ENCODE data around the gene TBC1D13.
"Not testable (repeated sequence)": the region's sequence is repeated elsewhere in the genome, so short reads cannot be mapped to it uniquely, and the experiment has no call there.

The TBC1D13 gene

GRCh38 chr9:128786681-128787601 lies at the start of gene TBC1D13:
Gene TBC1D13, plus strand, starts transcription at chr9:128787253. Its CDS starts 101 bp downstream, at chr9:128787354.
- peak; percentile 89 for DNase-seq

- no peak for DNase-seq
These were observed 44.7 kb upstream of the TBC1D13 start for GRCh38 chr9:128742401-128742800.

GRCh38 chr9:128743421-128743820 lies 43.6 kb upstream of the TBC1D13 start:
- no peak for DNase-seq

- DNase-seq: no peak
These were observed 39.8 kb upstream of the TBC1D13 start for GRCh38 chr9:128747241-128747640.

GRCh38 chr9:128750926-128751595 lies 36.0 kb upstream of the TBC1D13 start:
- DNase-seq: no peak

GRCh38 chr9:128753627-128754026 lies 33.4 kb upstream of the TBC1D13 start:
- no peak for DNase-seq

- DNase-seq: no peak
These were observed 29.5 kb upstream of the TBC1D13 start for GRCh38 chr9:128757602-128758001.

GRCh38 chr9:128762671-128763449 lies 24.2 kb upstream of the TBC1D13 start:
- DNase-seq: no peak

- DNase-seq: no peak
These were observed 22.7 kb upstream of the TBC1D13 start for GRCh38 chr9:128764361-128764760.

GRCh38 chr9:128765499-128765898 lies 21.6 kb upstream of the TBC1D13 start:
- DNase-seq: no peak

- no peak for DNase-seq
These were observed 18.4 kb upstream of the TBC1D13 start for GRCh38 chr9:128768606-128769005.

- no peak for DNase-seq
These were observed 16.6 kb upstream of the TBC1D13 start for GRCh38 chr9:128770286-128771030.

GRCh38 chr9:128771094-128771721 lies 15.8 kb upstream of the TBC1D13 start:
- no peak for DNase-seq

- peak; percentile 95 for DNase-seq
These were observed 15.1 kb upstream of the TBC1D13 start, which contains the start of gene ZER1 for GRCh38 chr9:128771745-128772519. Gene ZER1, minus strand, starts transcription at chr9:128771927. Its CDS starts 16,362 bp downstream, at chr9:128755565.

- DNase-seq: no peak
These were observed 14.0 kb upstream of the TBC1D13 start for GRCh38 chr9:128773049-128773448.

GRCh38 chr9:128774804-128775203 lies 12.2 kb upstream of the TBC1D13 start:
- no peak for DNase-seq

GRCh38 chr9:128780093-128780492 lies 7.0 kb upstream of the TBC1D13 start:
- not testable (repeated sequence) for DNase-seq

- no peak for DNase-seq
These were observed 5.6 kb upstream of the TBC1D13 start for GRCh38 chr9:128781187-128782070.

- DNase-seq: no peak
These were observed 4.4 kb upstream of the TBC1D13 start for GRCh38 chr9:128782669-128783068.

GRCh38 chr9:128785427-128785826 lies 1.6 kb upstream of the TBC1D13 start:
- no peak for DNase-seq

Measured in stimulated activated CD4-positive, alpha-beta T cell treated with anti-CD3 and anti-CD28 coated beads, Interleukin-4, amount 100 ng/mL, for 1 hour (primary cell).